ENCODE results near the gene AP5B1.

DNA sequence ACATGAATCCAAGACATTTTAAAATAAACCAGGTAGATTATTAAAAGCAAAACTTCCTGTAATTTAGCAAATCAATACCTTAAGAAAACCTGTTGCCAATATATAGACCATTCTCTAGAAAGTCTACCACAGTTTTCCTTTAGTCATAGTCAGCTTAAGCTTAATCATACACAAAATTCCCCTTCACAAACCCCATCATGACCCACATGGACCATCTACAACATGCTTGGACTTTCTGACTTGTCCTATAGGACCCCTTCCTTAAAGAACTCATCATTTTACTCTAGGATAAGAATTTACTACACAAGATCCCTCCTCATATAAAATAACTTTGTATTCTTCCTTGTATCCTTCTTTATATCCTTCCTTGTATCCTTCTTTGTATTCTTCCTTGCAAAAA is 44.0 kb downstream of the AP5B1 start:
- TF ChIP-seq POLR2A (IDR thresholded peaks at IDR 0.05) (no peak), POLR2AphosphoS5 (IDR thresholded peaks at IDR 0.05) (no peak), EP300 (IDR thresholded peaks at IDR 0.05; ENCODE audit: low read depth) (no peak)
- TF ChIP-seq, protein P1, sequence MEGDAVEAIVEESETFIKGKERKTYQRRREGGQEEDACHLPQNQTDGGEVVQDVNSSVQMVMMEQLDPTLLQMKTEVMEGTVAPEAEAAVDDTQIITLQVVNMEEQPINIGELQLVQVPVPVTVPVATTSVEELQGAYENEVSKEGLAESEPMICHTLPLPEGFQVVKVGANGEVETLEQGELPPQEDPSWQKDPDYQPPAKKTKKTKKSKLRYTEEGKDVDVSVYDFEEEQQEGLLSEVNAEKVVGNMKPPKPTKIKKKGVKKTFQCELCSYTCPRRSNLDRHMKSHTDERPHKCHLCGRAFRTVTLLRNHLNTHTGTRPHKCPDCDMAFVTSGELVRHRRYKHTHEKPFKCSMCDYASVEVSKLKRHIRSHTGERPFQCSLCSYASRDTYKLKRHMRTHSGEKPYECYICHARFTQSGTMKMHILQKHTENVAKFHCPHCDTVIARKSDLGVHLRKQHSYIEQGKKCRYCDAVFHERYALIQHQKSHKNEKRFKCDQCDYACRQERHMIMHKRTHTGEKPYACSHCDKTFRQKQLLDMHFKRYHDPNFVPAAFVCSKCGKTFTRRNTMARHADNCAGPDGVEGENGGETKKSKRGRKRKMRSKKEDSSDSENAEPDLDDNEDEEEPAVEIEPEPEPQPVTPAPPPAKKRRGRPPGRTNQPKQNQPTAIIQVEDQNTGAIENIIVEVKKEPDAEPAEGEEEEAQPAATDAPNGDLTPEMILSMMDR (IDR thresholded peaks at IDR 0.05): no peak

All from transverse colon (tissue), 4 donors.